Superior temporal gyrus (tissue), 1 donor: ENCODE results near the gene S100A7A.
"Not testable (repeated sequence)": the region's sequence is repeated elsewhere in the genome, so short reads cannot be mapped to it uniquely, and the experiment has no call there.

Experiments
- DNase-seq: peaks from one replicate; pipeline ENCODE4 v3.0.0-alpha.2; 2016; ENCODE audit errors: extremely low spot score

S100A7A gene

GRCh38 chr1:153459655-153460054 lies 43.3 kb downstream of the S100A7A start:
- peak; percentile 39 for DNase-seq

DNA sequence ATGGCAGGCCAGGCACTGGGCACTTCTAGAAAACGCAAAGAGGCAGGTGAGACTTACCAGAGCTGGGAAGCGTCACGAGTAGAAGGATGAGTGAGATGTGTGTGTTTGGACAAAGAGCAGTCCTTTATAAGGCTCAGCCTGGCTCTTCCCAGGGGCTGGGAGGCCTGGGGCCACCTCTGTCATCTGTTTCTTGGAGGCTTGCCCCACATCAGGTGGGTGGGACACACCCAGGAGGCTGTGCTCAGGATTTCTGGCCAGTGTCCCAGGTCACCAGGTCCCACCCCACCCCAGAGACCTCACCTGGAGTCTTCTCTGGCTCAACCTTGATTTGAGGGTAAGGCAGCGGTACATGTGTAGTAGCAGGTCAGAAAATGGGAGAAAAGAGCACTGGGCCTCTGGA lies 44.2 kb downstream of the S100A7A start, which contains the start of gene S100A7:
Gene S100A7 (minus strand): TSS at position 101 of the 400 bp plus-strand sequence. CDS start 1,638 bp downstream, outside the sequence.
- no peak for DNase-seq

- DNase-seq, result not testable (repeated sequence)
Measured at GRCh38 chr1:153462741-153463140, 46.4 kb downstream of the S100A7A start.

DNA sequence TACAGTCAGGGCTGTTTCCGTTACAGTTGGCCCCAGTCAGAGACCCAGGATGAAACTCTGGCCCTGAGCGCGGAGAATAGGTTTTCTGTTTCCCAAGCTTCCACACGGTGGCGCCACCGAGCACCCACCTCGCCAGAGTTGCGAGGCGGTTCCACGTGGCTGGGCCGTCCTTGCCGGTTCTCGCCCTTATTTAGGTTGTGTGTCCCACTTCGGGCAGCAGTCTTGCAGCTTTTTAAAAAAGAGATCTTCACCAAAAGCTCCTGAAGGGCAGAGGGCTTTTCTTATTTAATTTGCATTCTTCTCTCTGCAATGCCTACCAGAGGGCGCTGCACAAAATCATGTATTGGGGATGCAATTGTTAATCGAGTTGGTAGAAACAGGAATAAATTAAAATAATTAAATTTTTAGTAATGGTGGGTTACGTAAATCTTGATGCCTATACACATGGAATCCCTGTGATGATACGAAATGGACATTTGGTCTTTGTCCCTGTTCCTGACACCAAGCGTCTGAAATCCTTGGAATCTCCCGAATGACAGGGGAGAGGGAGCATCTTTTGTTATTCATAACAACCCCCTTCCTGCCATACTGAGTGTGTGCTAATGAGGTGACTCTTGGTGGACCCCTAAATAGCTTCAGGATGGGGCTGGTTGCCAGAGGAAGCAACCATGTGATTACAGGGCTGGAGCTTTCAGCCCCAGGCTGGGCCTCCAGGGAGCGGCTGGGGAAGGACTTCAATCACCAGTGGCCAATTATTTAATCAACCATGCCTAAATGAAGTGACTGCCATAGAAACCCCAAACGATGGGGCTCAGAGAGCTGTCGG lies 49.7 kb downstream of the S100A7A start:
- no peak for DNase-seq

GRCh38 chr1:153466908-153467307 lies 50.6 kb downstream of the S100A7A start:
- peak; percentile 27 for DNase-seq

DNA sequence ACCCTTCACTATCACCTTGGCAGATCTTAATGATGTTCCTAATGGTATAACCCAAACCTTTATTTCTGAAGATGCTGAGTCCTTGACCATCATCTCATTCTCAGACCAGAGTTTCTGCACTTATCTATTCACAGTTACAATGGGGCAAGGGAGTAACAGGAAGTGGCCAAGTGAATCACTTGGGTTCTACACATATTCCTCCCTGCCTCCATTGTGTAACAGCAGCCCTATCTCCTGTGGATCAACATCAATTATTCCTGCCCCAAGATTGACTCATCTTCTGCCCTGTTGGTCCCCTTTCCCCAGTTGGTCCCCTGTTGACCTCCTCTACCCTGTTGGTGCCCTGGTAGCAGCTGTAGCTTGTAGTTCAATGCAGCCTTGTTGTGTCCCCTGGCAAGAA lies 54.4 kb downstream of the S100A7A start:
- DNase-seq, result no peak
